Duodenal mucosa (tissue), 2 donors: ENCODE results near the gene SESTD1.
A peak's percentile ranks its signal among the peaks of the same experiment; 100 is the strongest.

Source experiments
- H3K27ac ChIP-seq: one replicate; pipeline ENCODE4 v1.7.0; 2013; ENCODE audit warnings: low read depth, low read length
- H3K27me3 ChIP-seq, 2 donors: one replicate each; pipeline ENCODE4 v1.7.0; 2013; ENCODE audit warnings: low read length in 2 of 2, control low read depth in 1 of 2; ENCODE audit not compliant: insufficient read depth in 2 of 2, control insufficient read depth in 1 of 2
- H3K36me3 ChIP-seq, 2 donors: one replicate each; pipeline ENCODE4 v1.7.0; 2013; ENCODE audit warnings: low read length in 2 of 2, control low read depth in 1 of 2; ENCODE audit not compliant: insufficient read depth in 2 of 2, control insufficient read depth in 1 of 2
- H3K4me1 ChIP-seq, 2 donors: one replicate each; pipeline ENCODE4 v1.7.0; 2013; ENCODE audit warnings: low read length in 2 of 2, control low read depth in 1 of 2; ENCODE audit not compliant: insufficient read depth in 2 of 2, control insufficient read depth in 1 of 2
- H3K4me3 ChIP-seq, 2 donors: one replicate each; pipeline ENCODE4 v1.7.0; 2013; ENCODE audit warnings: low read length in 2 of 2, low read depth in 1 of 2
- H3K9ac ChIP-seq, 2 donors: one replicate each; pipeline ENCODE4 v1.7.0; 2013; ENCODE audit warnings: low read length in 2 of 2, low read depth in 1 of 2
- H3K9me3 ChIP-seq, 2 donors: one replicate each; pipeline ENCODE4 v1.7.0; 2013; ENCODE audit warnings: low read length in 2 of 2, control low read depth in 1 of 2; ENCODE audit not compliant: control insufficient read depth in 1 of 2

Gene SESTD1, protein sequence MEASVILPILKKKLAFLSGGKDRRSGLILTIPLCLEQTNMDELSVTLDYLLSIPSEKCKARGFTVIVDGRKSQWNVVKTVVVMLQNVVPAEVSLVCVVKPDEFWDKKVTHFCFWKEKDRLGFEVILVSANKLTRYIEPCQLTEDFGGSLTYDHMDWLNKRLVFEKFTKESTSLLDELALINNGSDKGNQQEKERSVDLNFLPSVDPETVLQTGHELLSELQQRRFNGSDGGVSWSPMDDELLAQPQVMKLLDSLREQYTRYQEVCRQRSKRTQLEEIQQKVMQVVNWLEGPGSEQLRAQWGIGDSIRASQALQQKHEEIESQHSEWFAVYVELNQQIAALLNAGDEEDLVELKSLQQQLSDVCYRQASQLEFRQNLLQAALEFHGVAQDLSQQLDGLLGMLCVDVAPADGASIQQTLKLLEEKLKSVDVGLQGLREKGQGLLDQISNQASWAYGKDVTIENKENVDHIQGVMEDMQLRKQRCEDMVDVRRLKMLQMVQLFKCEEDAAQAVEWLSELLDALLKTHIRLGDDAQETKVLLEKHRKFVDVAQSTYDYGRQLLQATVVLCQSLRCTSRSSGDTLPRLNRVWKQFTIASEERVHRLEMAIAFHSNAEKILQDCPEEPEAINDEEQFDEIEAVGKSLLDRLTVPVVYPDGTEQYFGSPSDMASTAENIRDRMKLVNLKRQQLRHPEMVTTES

DNA sequence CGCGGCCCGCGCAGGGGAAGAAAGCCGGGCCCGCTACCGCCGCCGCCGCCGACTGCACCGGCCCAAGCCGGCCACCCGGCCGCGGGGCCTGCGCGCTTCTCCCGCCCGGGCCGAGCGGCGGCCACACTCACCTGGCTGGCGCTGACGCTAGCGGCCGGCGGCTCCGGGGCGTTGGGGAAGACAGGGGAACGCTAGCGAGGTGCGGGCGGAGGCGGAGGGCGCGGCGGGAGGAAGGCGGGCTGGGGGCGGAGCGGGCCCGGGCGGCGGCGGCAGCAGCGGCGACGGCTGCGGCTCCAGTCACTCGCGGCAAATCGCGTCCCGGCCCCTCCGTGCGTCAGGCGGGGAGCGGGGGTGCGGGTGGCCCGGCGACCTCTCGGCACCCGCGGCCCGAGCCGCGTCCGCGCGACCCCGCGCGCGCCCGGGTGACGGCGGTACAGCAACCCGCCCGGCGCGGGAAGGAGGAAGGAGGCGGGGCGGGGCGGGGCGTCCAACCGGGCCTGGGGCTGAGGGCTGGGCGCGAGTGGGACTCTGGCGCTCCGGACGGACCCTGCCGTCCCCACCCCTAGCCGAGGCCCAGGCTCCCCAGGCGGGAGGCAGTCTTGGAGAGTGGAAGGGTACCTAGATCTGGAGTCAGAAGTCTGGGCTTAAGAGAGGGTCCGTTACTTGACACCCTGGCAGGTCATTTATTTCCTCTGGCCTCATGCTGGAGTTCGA is at the start of gene SESTD1:
Gene SESTD1, minus strand, starts transcription at position 465 of the 714 bp plus-strand sequence. CDS start 72,991 bp downstream, outside the sequence.
- peaks cover 0 to 22% of the 10 kb centered on the region in 2 donors for H3K4me1 ChIP-seq
- H3K36me3 ChIP-seq = no peaks in the 10 kb centered on the region
- peak within 1 kb of the TSS; percentile 70 for H3K27ac ChIP-seq
- H3K4me3 ChIP-seq = peak within 1 kb of the TSS; percentile 79 to 80
- no peaks in the 10 kb centered on the region for H3K27me3 ChIP-seq
- H3K9ac ChIP-seq = peak within 1 kb of the TSS; percentile 72 to 75
- H3K9me3 ChIP-seq = no peaks in the 10 kb centered on the region

- Histone ChIP-seq H3K27ac (no peak overlapping the region), H3K4me1 (no peaks in the 10 kb centered on the region), H3K9ac (no peak overlapping the region), H3K4me3 (no peak overlapping the region), H3K9me3 (no peaks in the 10 kb centered on the region), H3K36me3 (no peaks in the 10 kb centered on the region), H3K27me3 (no peaks in the 10 kb centered on the region)
These were observed 48.4 kb upstream of the SESTD1 start for GRCh38 chr2:179313057-179313456.

- Histone ChIP-seq H3K4me1 (no peaks in the 10 kb centered on the region), H3K4me3 (no peak overlapping the region), H3K36me3 (no peaks in the 10 kb centered on the region), H3K9ac (no peak overlapping the region), H3K27me3 (no peaks in the 10 kb centered on the region), H3K9me3 (no peaks in the 10 kb centered on the region), H3K27ac (no peak overlapping the region)
These were observed 46.5 kb upstream of the SESTD1 start for GRCh38 chr2:179311101-179311500.

DNA sequence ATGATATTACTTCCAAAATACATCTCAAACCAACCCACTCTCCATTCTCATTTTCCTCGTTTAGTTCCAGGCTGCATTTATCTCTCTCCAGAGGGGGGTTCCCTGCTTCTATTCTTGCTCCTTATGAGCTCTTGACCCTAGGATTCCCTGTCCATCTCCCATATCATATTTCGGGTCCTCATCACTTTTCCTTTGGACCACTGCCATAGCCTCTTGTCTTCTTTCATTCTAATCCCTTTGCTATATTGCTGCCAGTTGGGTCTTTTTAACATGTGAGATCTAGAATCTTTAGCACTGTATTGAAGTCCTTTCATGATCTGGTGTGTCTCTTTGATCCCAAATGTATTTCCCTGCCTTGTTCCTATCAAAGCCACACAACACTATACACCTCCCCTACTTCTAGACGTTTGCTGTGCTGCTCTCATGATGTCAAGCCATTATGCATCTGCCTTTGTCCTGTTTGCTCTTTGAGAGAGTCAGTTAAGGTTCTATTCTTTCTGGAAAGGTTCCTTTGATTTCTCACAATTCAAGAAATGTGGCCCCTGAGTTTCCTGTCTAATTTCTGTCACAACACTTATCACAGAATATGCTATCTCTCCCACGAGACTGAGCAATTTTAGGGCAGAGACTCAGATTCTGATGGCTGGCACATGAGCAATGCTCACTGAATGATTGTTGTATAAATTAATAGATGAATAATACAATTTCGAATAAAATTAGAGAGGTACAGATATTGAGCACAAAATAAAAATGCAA is 43.2 kb upstream of the SESTD1 start:
- Histone ChIP-seq H3K9me3 (no peaks in the 10 kb centered on the region), H3K9ac (no peak overlapping the region), H3K4me3 (no peak overlapping the region), H3K27me3 (no peaks in the 10 kb centered on the region), H3K27ac (no peak overlapping the region), H3K36me3 (no peaks in the 10 kb centered on the region), H3K4me1 (no peaks in the 10 kb centered on the region)

DNA sequence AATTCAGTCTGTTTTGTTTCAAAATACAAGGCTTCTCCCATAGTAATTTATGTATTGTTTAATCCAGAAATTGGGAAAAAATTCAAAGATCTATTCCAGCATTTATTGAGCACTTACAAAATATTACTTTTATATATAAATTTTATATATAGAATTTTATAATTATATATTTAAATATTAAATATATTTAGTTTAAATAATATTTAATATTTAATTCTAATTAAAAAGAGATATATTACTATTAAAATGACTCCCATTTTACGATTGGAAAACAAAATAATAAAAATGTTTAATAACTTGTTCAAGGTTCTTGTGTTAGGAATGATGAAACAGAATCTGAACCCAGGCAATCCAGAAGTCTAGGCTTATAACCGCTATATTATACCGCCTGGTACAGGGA is 40.5 kb upstream of the SESTD1 start:
- Histone ChIP-seq H3K27me3 (no peaks in the 10 kb centered on the region), H3K9ac (no peak overlapping the region), H3K9me3 (no peaks in the 10 kb centered on the region), H3K27ac (no peak overlapping the region), H3K4me3 (no peak overlapping the region), H3K4me1 (no peaks in the 10 kb centered on the region), H3K36me3 (no peaks in the 10 kb centered on the region)

DNA sequence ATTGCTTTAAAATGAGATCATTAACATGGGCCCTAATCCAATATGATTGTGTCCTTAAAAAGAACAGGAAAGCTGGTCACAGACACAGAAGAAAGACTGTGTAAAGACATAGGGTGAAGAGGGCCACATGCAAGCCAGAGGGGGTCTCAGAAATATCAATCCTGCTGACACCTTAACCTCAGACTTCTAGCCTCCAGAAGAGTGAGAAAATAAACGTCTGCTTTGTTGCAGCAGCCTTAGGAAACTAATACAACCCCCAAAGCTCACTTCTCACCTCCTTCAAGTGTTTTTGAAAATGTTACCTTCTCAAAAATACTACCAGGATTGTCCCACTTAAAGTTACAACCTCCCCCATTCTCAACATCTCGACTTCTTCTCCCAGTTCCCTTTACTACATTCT is 39.8 kb upstream of the SESTD1 start:
- H3K9me3 ChIP-seq = no peaks in the 10 kb centered on the region
- no peak overlapping the region for H3K27ac ChIP-seq
- no peak overlapping the region for H3K4me3 ChIP-seq
- H3K36me3 ChIP-seq = no peaks in the 10 kb centered on the region
- no peaks in the 10 kb centered on the region for H3K27me3 ChIP-seq
- H3K4me1 ChIP-seq = no peaks in the 10 kb centered on the region
- H3K9ac ChIP-seq = no peak overlapping the region

- H3K4me3 ChIP-seq = no peak overlapping the region
- no peak overlapping the region for H3K9ac ChIP-seq
- no peaks in the 10 kb centered on the region for H3K36me3 ChIP-seq
- no peaks in the 10 kb centered on the region for H3K27me3 ChIP-seq
- H3K9me3 ChIP-seq = no peaks in the 10 kb centered on the region
- H3K27ac ChIP-seq = no peak overlapping the region
- H3K4me1 ChIP-seq = no peaks in the 10 kb centered on the region
These were observed 38.3 kb upstream of the SESTD1 start for GRCh38 chr2:179302764-179303571.

DNA sequence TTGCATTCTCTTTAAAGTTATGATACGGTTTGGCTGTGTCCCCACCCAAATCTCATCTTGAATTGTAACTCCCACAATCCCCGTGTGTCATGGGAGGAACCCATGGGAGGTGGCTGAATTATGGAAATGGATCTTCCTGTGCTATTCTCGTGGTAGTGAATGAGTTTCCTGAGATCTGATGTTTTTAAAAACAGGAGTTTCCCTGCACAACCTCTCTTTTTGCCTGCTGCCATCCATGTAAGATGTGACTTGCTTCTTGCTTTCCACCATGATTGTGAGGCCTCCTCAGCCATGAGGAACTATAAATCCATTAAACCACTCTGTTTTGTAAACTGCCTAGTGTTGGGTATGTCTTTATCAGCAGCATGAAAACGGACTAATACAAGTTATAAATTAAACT is 37.5 kb upstream of the SESTD1 start:
- Histone ChIP-seq H3K9me3 (no peaks in the 10 kb centered on the region), H3K4me3 (no peak overlapping the region), H3K27me3 (no peaks in the 10 kb centered on the region)

GRCh38 chr2:179298666-179299065 is 34.0 kb upstream of the SESTD1 start:
- H3K4me3 ChIP-seq = no peak overlapping the region
- H3K9me3 ChIP-seq = no peaks in the 10 kb centered on the region
- H3K9ac ChIP-seq = no peak overlapping the region
- H3K27me3 ChIP-seq = no peaks in the 10 kb centered on the region
- H3K36me3 ChIP-seq = no peaks in the 10 kb centered on the region
- H3K4me1 ChIP-seq = no peaks in the 10 kb centered on the region
- H3K27ac ChIP-seq = no peak overlapping the region

More for the DNA sequence above, 37.5 kb upstream of the SESTD1 start:
- H3K36me3 ChIP-seq = no peaks in the 10 kb centered on the region
- H3K27ac ChIP-seq = no peak overlapping the region
- no peaks in the 10 kb centered on the region for H3K4me1 ChIP-seq
- H3K9ac ChIP-seq = no peak overlapping the region
